GM20431 (cell line): ENCODE results near the gene THAP6.
"Not testable (repeated sequence)": the region's sequence is repeated elsewhere in the genome, so short reads cannot be mapped to it uniquely, and the experiment has no call there.

ENCODE experiments used
- in situ Hi-C: fragments of 300-500 bp; cut with MseI, MboI; formaldehyde crosslinking; loops from one replicate; pipeline ENCODE4 v1.15.0; 2020; ENCODE audit warnings: low sequenced_read_pairs; ENCODE audit not compliant: unreplicated experiment

Gene THAP6

GRCh38 chr4:75519452-75519851 is 5.2 kb downstream of the THAP6 start:
- in situ Hi-C loops: not testable (repeated sequence)

DNA sequence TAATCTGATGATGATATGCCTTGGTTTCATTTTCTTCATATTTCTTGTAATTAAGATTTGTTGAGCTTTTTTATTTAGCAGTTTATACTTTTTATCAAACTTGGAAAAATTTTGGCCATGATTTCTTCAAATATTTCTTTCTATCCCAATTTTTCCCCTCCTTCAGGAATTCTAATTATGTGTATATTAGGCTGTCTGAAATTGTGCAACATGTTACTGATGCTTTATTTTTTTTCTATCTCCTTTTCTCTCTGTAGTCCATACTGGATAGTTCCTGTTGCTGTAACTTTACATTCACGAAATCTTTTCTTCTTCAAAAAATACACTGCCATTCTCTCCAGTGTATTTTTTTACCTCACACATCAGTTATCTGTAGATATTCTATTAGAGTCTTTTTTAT is 10.8 kb downstream of the THAP6 start:
- in situ Hi-C loops: no loop called here

- in situ Hi-C loops: no loop called here
These were observed 11.6 kb downstream of the THAP6 start for GRCh38 chr4:75525910-75526309.

DNA sequence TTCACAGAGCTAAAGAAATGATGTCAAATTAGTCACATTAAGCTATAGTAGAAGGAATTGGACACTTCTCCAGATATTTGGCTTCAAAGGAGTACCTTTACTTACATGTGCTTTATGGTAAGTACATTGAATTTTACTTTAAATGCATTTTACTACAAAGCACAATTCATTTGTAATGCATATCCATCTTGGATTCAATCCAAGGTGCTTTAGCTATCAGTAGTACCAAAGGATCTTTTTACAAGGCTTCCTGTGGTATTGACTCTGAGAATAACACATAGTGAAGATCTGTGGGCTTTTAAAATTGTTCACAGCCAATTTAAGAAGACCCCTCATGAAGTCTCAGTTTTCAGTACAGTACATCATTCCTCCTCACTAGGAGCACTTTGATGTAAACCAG is 13.2 kb downstream of the THAP6 start:
- in situ Hi-C loops: no loop called here

- in situ Hi-C loops: no loop called here
These were observed 16.5 kb downstream of the THAP6 start for GRCh38 chr4:75530556-75531322.

DNA sequence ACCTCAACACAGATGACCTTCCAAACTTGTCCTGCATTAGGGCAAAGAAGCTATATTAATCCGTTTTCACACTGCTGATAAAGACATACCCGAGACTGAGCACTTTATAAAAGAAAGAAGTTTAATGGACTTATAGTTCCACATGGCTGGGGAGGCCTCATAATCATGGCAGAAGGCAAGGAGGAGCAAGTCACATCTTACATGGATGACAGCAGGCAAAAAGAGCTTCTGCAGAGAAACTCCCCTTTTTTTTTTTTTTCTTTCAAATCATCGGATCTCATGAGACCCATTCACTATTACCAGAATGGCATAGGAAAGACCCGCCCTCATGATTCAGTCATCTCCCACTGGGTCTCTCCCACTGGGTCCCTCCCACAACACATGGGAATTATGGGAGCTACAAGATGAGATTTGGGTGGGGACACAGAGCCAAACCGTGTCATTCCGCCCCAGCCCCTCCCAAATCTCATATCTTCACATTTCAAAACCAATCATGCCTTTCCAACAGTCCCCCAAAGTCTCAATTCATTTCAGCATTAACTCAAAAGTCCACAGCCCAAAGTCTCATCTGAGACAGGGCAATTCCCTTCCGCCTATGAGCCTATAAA is 17.4 kb downstream of the THAP6 start:
- in situ Hi-C loops: not testable (repeated sequence)

- in situ Hi-C loops: not testable (repeated sequence)
These were observed 19.1 kb downstream of the THAP6 start for GRCh38 chr4:75533339-75533887.

DNA sequence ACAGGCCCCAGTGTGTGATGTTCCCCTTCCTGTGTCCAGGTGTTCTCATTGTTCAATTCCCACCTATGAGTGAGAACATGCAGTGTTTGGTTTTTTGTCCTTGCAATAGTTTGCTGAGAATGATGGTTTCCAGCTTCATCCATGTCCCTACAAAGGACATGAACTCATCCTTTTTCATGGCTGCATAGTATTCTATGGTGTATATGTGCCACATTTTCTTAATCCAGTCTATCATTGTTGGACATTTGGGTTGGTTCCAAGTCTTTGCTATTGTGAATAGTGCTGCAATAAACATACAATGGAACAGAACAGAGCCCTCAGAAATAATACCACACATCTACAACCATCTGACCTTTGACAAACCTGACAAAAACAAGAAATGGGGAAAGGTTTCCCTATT is 19.7 kb downstream of the THAP6 start:
- in situ Hi-C loops: not testable (repeated sequence)

DNA sequence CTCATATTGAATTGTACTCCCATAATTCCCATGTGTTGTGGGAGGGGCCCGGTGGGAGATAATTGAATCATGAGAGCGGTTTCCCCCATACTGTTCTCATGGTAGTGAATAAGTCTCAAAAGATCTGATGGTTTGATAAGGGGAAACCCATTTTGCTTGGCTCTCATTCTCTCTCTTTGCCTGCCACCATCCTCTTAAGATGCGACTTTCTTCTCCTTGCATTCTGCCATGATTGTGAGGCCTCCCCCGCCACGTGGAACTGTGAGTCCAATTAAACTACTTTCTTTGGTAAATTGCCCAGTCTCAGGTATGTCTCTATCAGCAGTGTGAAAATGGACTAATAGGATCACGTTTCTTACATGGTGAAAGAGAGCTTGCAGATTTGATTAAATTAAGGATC is 23.0 kb downstream of the THAP6 start:
- in situ Hi-C loops: not testable (repeated sequence)

DNA sequence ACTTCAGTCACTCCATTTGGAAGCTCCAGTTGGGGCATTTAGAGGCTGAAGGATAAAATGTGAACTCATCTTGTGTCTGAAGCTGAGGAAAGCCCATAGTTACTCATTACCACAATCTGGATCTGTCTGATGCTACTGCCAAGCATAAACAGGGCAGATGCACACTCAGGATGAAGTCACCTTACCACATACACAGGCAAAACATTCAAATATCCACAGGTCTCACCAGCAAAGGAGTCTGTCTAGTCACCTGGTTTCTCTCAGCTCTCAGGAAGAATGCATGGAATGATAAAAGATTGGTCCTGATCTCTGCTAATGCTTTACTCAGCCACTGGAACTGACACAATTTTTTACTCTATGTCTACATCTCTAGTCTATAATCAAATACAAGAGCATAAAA is 28.6 kb downstream of the THAP6 start:
- in situ Hi-C loops: no loop called here

GRCh38 chr4:75544220-75544619 is 29.9 kb downstream of the THAP6 start:
- in situ Hi-C loops: not testable (repeated sequence)

- in situ Hi-C loops: no loop called here
These were observed 30.6 kb downstream of the THAP6 start for GRCh38 chr4:75544870-75545269.

- in situ Hi-C loops: no loop called here
These were observed 31.3 kb downstream of the THAP6 start for GRCh38 chr4:75545526-75545925.

DNA sequence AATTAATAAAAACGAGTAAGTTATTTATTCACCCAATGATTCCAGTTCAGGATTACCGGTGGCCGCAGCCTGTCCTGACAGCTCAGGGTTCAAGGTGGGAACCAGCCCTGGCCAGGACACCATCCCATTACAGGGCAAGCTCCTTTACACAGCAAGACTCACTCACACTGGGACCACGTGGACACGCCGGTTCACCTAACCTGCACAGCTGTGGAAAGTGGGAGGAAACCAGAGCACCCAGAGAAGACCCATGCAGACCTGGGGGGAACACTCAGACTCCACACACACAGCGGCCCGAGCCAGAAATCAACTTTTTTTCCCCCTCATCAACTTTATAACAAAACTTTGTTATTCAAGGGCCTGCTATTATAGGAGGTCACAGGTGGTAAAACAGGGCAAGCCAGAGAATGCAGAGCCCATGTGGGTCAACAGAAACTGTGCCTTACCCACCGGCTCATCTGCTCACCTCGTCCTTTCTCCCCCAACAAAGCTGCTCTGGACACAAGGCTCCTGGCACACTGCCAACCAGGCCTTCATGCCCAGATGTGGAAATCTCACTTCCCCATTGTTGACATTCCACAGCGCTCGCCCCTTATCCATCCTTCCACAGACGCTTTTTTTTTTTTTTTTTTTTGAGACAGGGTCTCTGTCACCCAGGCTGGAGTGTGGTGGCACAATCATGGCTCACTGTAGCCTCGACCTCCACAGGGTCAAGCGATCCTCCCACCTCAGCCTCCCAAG is 33.5 kb downstream of the THAP6 start:
- in situ Hi-C loops: no loop called here

- in situ Hi-C loops: no loop called here
These were observed 34.7 kb downstream of the THAP6 start for GRCh38 chr4:75549019-75549418.

DNA sequence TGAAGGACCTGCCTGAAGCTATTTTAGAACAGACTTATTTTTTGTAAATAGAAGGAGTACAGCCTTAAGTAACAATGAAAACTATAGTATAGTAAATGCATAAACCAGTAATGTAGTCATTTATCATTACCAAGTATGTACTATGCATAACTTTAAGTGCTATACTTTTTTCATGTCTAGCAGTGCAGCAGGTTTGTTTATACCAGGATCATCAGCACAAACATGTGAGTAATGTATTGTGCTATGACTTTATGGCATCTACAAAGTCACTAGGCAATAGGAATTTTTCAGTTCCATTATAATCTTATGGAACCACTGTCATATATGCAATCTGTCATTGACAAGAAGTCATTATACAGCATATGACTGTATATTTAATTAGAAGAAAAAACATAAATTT is 38.2 kb downstream of the THAP6 start:
- in situ Hi-C loops: no loop called here

DNA sequence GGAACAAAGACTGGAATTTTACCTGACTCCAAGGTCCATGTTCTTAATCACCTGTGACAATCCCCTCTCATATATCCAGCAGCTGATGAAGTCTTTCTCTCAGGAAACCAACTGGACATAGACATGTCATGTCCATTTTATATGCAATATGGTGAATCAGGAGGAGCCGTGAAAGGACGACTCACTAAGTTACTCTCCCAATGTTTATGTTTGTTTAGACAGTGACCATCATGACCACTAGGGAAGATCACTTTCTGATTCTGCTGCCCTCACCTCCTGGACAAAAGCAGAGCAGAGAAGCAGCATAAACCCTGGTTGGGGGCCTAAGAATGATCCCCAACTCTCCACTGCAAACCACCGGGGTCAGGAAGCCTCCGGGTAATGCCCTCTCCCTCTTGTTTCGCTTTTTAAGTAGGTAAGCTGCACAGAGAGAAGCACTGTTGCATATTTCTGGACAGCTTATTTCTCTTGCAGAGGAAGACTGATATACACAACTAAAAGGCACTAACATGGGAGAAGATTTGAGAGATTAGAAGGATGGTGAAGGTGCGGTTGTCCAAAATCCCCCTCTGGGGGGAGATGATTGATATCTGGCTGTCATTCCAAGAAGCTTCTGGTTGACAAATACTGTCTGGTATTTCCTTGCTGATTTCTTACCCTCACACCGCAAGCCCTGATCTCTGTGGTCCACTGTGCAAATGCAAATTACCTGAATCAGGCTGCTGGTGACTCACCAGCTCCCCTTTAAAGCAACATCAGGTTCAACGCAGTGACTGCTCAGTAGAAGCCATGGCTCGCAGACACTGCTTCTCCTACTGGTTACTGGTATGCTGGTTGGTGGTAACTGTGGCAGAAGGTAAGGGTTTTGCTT is 41.3 kb downstream of the THAP6 start, which contains the start of gene ODAPH:
ODAPH (plus strand) TSS at position 773 of the 871 bp plus-strand sequence; CDS start at position 790, 17 bp downstream.
- in situ Hi-C loops: no loop called here

- in situ Hi-C loops: no loop called here
These were observed 43.4 kb downstream of the THAP6 start for GRCh38 chr4:75557696-75558095.

DNA sequence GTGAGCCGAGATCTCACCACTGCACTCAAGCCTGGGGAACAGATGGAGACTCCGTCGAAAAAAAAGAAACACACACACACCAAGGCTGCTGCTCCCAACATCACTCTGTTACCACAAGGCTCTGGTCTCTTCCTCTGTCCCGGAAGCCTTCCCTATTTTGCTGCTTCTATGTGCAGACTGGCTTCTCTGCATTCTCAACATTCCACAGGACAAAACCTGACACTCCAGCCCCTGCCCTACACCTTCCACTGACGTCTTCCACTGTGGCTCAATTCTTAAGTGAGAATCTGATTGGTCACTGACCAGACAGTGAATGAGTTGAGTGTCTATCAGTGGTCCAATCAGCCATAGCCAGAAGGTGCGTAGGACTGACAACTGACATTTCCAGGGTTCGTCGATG is 47.5 kb downstream of the THAP6 start:
- in situ Hi-C loops: no loop called here

GRCh38 chr4:75564023-75564422 is 49.8 kb downstream of the THAP6 start:
- in situ Hi-C loops: no loop called here
